Smooth muscle cell (in vitro differentiated cells): ENCODE measurements around the gene CCDC81. TPM values are rescaled to one million over a fixed set of nuclear protein-coding genes. Genes with fewer than 3 reads are reported as not detected.

ENCODE experiments used
- DNase-seq: peaks from one replicate; lab custom pipeline; 2025; ENCODE audit not compliant: unreplicated experiment; lab: John Stamatoyannopoulos, UW
- H2AFZ ChIP-seq: fragments of 200-600 bp; sonication (generic); 2 replicates; pipeline ENCODE4 v1.6.0; 2016; ENCODE audit warnings: antibody characterized with exemption, low read depth, mild to moderate bottlenecking
- H3F3A ChIP-seq: fragments of 200-600 bp; sonication (generic); 2 replicates; pipeline ENCODE4 v1.6.0; 2017; ENCODE audit warnings: antibody characterized with exemption, low read depth
- H3K27ac ChIP-seq: fragments of 200-600 bp; sonication (generic); 2 replicates; pipeline ENCODE4 v1.5.1; 2016; ENCODE audit warnings: low read depth, mild to moderate bottlenecking
- H3K27me3 ChIP-seq: fragments of 200-600 bp; sonication (generic); 2 replicates; pipeline ENCODE4 v1.6.1; 2016; ENCODE audit warnings: low read depth, mild to moderate bottlenecking
- H3K36me3 ChIP-seq: fragments of 200-600 bp; sonication (generic); 2 replicates; pipeline ENCODE4 v1.5.1; 2016; ENCODE audit warnings: low read depth
- H3K4me1 ChIP-seq: fragments of 200-600 bp; sonication (generic); 2 replicates; pipeline ENCODE4 v1.5.1; 2016; ENCODE audit warnings: low read depth
- H3K4me2 ChIP-seq: fragments of 200-600 bp; sonication (generic); 2 replicates; pipeline ENCODE4 v1.6.0; 2016; ENCODE audit warnings: mild to moderate bottlenecking
- H3K4me3 ChIP-seq: fragments of 200-600 bp; sonication (generic); 2 replicates; pipeline ENCODE4 v1.5.1; 2016; ENCODE audit warnings: mild to moderate bottlenecking
- H3K79me2 ChIP-seq: fragments of 200-600 bp; sonication (generic); 2 replicates; pipeline ENCODE4 v1.6.0; 2016; ENCODE audit warnings: low read depth, mild to moderate bottlenecking
- H3K9ac ChIP-seq: fragments of 200-600 bp; sonication (generic); 2 replicates; pipeline ENCODE4 v1.6.0; 2016; ENCODE audit warnings: low read depth
- H3K9me3 ChIP-seq: fragments of 200-600 bp; sonication (generic); replicated peaks from 2 replicates; pipeline ENCODE4 v1.5.1; 2016; ENCODE audit warnings: low read depth
- H4K20me1 ChIP-seq: fragments of 200-600 bp; sonication (generic); 2 replicates; pipeline ENCODE4 v1.6.0; 2016; ENCODE audit warnings: low read depth
- CTCF ChIP-seq: fragments of 200-600 bp; sonication (generic); IDR thresholded peaks from 2 replicates; pipeline ENCODE4 v1.5.1; 2017; ENCODE audit warnings: borderline replicate concordance, mild to moderate bottlenecking, antibody characterized with exemption; ENCODE audit not compliant: insufficient read depth, poor library complexity, severe bottlenecking
- WGBS: methylation state at CpG from one replicate; pipeline ENCODE4 v1.1.7; 2016; ENCODE audit warnings: low lambda C conversion rate; 5-methylcytosine and 5-hydroxymethylcytosine counted together
- polyA plus RNA-seq: library from polyadenylated mRNA; unstranded; fragments of >200 nt; fragmentation: Nextera tagmentation; extraction: Ambion mirVana; gene quantifications from 2 replicates; pipeline ENCODE4 v1.2.1, GENCODE V29; 2016
- total RNA-seq: library from RNA; depleted of rRNA; stranded (reverse); fragments of >200 nt; gene quantifications from 2 replicates; pipeline ENCODE4 v1.2.3, GENCODE V29; 2014

The CCDC81 gene
- total and polyA plus RNA-seq, 2 experiments from 2014 or later, result 4.8 to 9.8 TPM

GRCh38 chr11:86438685-86439084 is 64.0 kb downstream of the CCDC81 start:
- peaks cover 10% of the 10 kb centered on the region for H3F3A ChIP-seq
- no peak overlapping the region for H3K9ac ChIP-seq
- no peak for DNase-seq
- no peak for TF ChIP-seq CTCF
- no peak overlapping the region for H3K4me2 ChIP-seq
- H3K27me3 ChIP-seq, result no peaks in the 10 kb centered on the region
- no peaks in the 10 kb centered on the region for H3K9me3 ChIP-seq
- 96% methylated on average over 1 of the region's 1 CpG for WGBS
- no peak overlapping the region for H3K4me3 ChIP-seq
- no peaks in the 10 kb centered on the region for H3K4me1 ChIP-seq
- no peaks in the 10 kb centered on the region for H4K20me1 ChIP-seq
- no peaks in the 10 kb centered on the region for H3K36me3 ChIP-seq
- H3K79me2 ChIP-seq, result no peaks in the 10 kb centered on the region
- no peak overlapping the region for H2AFZ ChIP-seq
- peak overlapping the region; percentile 20 for H3K27ac ChIP-seq

GRCh38 chr11:86440305-86440716 is 65.6 kb downstream of the CCDC81 start:
- Histone ChIP-seq H3K36me3 (no peaks in the 10 kb centered on the region), H3K4me1 (no peaks in the 10 kb centered on the region), H3K79me2 (no peaks in the 10 kb centered on the region), H3K9me3 (no peaks in the 10 kb centered on the region), H4K20me1 (no peaks in the 10 kb centered on the region), H3K9ac (no peak overlapping the region), H3K4me2 (no peak overlapping the region), H2AFZ (no peak overlapping the region), H3K27me3 (no peaks in the 10 kb centered on the region), H3K4me3 (no peak overlapping the region), H3K27ac (peak overlapping the region; percentile 53), H3F3A (peaks cover 10% of the 10 kb centered on the region)
- DNase-seq, result no peak
- no peak for TF ChIP-seq CTCF
- 26% methylated on average over 3 of the region's 3 CpGs for WGBS

- H3K36me3 ChIP-seq, result no peaks in the 10 kb centered on the region
- no peak overlapping the region for H3K4me3 ChIP-seq
- no peak for DNase-seq
- TF ChIP-seq CTCF, result no peak
- 90% methylated on average over 2 of the region's 2 CpGs for WGBS
- no peak overlapping the region for H3K4me2 ChIP-seq
- H3K4me1 ChIP-seq, result no peaks in the 10 kb centered on the region
- H3K9ac ChIP-seq, result no peak overlapping the region
- H3K9me3 ChIP-seq, result no peaks in the 10 kb centered on the region
- H3K27ac ChIP-seq, result peak overlapping the region; percentile 53
- no peaks in the 10 kb centered on the region for H3K79me2 ChIP-seq
- no peaks in the 10 kb centered on the region for H3K27me3 ChIP-seq
- H3F3A ChIP-seq, result peaks cover 10% of the 10 kb centered on the region
- no peaks in the 10 kb centered on the region for H4K20me1 ChIP-seq
- no peak overlapping the region for H2AFZ ChIP-seq
These were observed 66.2 kb downstream of the CCDC81 start for GRCh38 chr11:86440843-86441242.

GRCh38 chr11:86442420-86442819 is 67.7 kb downstream of the CCDC81 start:
- H3K9ac ChIP-seq, result peak overlapping the region; percentile 0
- H3K4me1 ChIP-seq, result no peaks in the 10 kb centered on the region
- DNase-seq, result no peak
- no peaks in the 10 kb centered on the region for H3K27me3 ChIP-seq
- H3K9me3 ChIP-seq, result no peaks in the 10 kb centered on the region
- no peak overlapping the region for H3K4me3 ChIP-seq
- H3K79me2 ChIP-seq, result no peaks in the 10 kb centered on the region
- H3K36me3 ChIP-seq, result no peaks in the 10 kb centered on the region
- 57% methylated on average over 2 of the region's 2 CpGs for WGBS
- H3K27ac ChIP-seq, result peak overlapping the region; percentile 38
- peak overlapping the region; percentile 7 for H3K4me2 ChIP-seq
- TF ChIP-seq CTCF, result no peak
- no peaks in the 10 kb centered on the region for H4K20me1 ChIP-seq
- H2AFZ ChIP-seq, result no peak overlapping the region
- peaks cover 10% of the 10 kb centered on the region for H3F3A ChIP-seq
